RWPE1 (cell line): ENCODE results near the gene NKIRAS1.
A peak's percentile ranks its signal among the peaks of the same experiment; 100 is the strongest.
"Not testable (repeated sequence)": the region's sequence is repeated elsewhere in the genome, so short reads cannot be mapped to it uniquely, and the experiment has no call there.

Source experiments
- CTCF ChIA-PET: fragments of 350-600 bp; sonication (Branson Sonifier 250); formaldehyde crosslinking; extraction: SDS; loops from one replicate; lab custom pipeline; 2021; lab: Yijun Ruan, JAX
- POLR2A ChIA-PET: fragments of 400-600 bp; formaldehyde crosslinking; extraction: SDS; loops from one replicate; lab custom pipeline; 2020; ENCODE audit warnings: antibody characterized with exemption; ENCODE audit not compliant: low non-redundant PET; lab: Yijun Ruan, JAX
- DNase-seq: peaks from one replicate; pipeline ENCODE4 v3.0.0; 2012; ENCODE audit warnings: low spot score
- H3K27ac ChIP-seq: fragments of 450-650 bp; 2 replicates; pipeline ENCODE4 v1.5.1; 2017
- TF ChIP-seq, protein P1 (sequence below): fragments of 450-650 bp; conservative IDR thresholded peaks from 2 replicates; pipeline ENCODE4 v1.5.1; 2017; ENCODE audit warnings: low read depth, mild to moderate bottlenecking

Gene NKIRAS1

DNA sequence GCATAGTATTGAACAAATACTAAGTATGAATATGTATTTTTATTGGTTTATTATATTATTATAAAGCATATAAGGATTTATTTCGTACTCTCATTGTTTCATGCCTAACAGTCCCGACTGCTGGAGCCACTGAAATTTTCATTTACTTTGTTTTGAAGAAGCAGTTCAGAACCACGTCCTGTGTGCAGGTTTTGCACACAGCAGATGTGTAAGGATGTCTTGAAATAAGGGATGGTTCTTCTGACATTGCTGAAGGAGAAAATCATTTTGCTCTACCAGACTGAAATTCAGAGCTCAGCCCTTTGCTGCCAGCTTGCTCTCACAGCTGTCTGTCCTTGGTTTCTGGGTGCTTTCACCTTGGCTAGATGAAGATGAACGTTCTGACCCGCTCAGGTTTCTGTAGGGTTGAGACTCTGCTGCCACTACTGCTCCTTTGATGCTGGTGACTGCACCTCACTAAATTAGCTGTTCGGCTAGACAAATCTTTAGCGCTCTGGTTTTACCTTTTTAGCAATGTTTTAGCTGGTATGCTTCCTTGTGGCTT is 56.9 kb downstream of the NKIRAS1 start:
- ChIA-PET CTCF (no interaction called here), POLR2A (no interaction called here)
- no peak overlapping the region for H3K27ac ChIP-seq
- DNase-seq = no peak
- TF ChIP-seq, protein P1, sequence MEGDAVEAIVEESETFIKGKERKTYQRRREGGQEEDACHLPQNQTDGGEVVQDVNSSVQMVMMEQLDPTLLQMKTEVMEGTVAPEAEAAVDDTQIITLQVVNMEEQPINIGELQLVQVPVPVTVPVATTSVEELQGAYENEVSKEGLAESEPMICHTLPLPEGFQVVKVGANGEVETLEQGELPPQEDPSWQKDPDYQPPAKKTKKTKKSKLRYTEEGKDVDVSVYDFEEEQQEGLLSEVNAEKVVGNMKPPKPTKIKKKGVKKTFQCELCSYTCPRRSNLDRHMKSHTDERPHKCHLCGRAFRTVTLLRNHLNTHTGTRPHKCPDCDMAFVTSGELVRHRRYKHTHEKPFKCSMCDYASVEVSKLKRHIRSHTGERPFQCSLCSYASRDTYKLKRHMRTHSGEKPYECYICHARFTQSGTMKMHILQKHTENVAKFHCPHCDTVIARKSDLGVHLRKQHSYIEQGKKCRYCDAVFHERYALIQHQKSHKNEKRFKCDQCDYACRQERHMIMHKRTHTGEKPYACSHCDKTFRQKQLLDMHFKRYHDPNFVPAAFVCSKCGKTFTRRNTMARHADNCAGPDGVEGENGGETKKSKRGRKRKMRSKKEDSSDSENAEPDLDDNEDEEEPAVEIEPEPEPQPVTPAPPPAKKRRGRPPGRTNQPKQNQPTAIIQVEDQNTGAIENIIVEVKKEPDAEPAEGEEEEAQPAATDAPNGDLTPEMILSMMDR = no peak

DNA sequence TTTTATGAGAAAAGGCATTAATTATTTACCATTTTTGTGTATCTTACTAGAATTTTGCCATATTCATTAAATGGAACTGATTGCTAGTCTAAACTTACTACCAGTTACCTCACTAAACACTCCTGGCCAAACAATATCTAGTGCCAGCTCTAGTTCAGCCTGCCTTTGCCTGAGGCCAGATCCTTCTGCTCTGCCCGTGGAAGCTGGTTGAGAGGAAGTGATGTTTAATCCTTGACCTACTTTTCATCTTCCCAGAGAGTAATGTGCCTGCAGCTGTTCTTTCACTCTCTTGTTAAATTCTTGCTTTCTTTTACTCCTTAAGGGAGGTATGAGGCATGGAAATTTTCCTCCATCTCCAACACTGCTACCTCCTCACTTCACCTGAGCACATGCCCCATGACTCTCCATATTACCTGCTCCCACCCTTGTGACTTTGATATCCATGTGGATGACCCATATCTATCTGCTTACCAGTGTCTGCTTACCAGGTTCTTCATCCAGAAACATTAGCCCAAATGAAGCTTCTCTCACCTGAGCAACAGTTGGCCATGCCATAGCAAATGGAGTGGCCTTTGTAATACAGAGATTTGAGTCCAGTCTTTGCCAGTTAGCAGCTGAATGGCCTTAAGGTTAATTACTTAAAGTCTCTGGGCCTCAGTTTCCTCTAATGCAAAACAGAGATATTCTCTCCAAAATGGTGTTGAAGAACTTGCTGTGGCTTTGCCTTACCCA is 57.6 kb downstream of the NKIRAS1 start:
- TF ChIP-seq, protein P1 = no peak
- ChIA-PET POLR2A (no interaction called here), CTCF (interaction anchor here (0.6 kb wide), 1 partner anchor 26 kb away, joined by 3 read pairs; no protein-coding TSS in a partner anchor)
- no peak overlapping the region for H3K27ac ChIP-seq
- peak; percentile 17 for DNase-seq

DNA sequence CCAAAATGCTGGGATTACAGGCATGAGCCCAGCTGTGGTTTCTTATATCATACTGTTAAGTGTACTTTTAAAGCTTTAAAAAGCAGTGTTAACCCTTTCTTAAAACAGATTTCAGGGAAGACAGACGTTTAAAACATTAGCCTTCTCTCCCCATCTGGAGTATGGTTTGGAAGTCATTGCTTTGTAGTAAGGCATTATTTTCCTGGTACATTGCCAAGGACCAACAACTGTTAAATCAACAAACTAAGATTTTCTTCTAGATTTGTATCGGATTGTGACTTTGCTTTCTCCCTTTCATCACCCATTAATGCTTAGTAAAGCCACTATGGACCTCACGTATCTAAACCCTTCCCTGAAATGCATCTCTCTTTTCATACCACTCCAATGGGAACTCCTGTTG is 60.5 kb downstream of the NKIRAS1 start:
- CTCF ChIA-PET = no interaction called here
- POLR2A ChIA-PET = no interaction called here
- H3K27ac ChIP-seq = no peak overlapping the region

DNA sequence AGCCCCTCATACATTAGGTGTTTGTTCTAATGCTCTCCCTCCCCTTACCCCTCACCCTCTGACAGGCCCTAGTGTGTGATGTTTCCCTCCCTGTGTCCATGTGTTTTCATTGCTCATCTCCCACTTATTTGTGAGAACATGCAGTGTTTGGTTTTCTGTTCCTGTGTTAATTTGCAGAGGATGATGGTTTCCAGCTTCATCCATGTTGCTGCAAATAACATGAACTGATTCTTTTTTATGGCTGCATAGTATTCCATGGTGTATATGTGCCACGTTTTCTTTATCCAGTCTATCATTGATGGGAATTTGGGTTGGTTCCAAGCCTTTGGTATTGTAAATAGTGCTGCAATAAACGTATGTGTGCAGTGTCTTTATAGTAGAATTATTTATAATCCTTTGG is 67.3 kb downstream of the NKIRAS1 start:
- H3K27ac ChIP-seq, POLR2A ChIA-PET, CTCF ChIA-PET, DNase-seq: not testable (repeated sequence)

More for the DNA sequence above, 60.5 kb downstream of the NKIRAS1 start:
- TF ChIP-seq, protein P1 = no peak
- DNase-seq = no peak

DNA sequence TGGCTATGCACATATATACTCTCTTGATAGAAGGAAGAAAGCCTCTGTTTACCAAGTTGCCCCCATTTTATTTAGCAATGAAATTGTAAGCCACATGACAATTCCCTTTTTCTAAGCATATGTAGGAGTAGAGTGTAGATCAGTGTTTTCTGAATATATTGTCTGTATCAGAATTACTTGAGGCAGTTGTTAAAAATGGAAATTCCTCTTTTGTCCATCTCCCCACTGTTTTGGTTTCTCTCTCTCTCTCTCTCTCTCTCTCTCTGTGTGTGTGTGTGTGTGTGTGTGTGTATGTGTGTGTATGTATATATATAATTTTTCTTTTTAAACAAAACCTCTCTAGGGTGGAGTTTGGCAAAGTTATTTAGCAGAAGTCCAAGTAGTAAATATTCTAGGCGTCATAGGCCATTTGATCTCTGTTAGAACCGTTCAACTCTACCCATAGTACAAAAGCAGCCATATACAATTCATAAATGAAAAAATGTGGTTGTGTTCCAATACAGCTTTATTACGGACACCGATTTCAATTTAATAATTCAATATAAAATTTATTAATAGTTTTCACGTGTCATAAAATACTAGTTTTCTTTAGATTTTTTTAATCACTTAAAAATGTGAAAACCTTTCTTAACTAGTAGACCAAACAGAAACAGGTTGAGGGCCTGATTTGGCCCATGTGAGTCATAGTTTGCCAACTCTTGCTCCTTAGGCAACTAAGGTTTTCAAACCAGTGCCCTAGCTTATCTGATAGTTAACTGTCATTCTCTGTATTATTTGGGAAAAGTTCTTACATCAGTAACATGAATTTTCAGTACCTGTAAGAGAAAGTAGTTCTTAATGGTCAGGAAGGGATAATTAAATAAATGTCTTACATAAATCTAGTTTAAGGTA is 71.2 kb downstream of the NKIRAS1 start:
- POLR2A ChIA-PET = no interaction called here
- TF ChIP-seq, protein P1 = no peak
- DNase-seq = no peak
- no peak overlapping the region for H3K27ac ChIP-seq
- CTCF ChIA-PET = interaction anchor here (0.7 kb wide), 1 partner anchor 103 kb away, joined by 4 read pairs; no protein-coding TSS in a partner anchor

DNA sequence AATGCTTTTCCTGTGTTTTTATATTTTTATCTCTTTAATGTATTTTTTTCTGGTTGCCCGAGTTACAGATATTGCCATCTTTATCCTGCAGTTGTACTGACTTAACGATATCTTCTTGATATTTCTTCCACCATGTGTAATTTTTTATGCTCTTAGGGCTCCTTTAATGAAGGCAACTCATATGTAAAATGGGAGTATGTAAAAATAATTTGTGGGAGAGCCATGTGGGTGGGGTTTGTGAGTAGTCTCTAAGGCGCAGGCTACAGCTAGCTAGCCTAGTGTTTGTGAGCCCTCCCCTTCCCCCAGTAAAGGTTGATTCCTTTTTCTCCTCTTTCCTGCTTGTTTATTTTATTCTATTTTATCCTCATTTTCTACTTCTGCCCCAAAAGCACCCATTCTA is 72.9 kb downstream of the NKIRAS1 start:
- ChIA-PET POLR2A (no interaction called here), CTCF (no interaction called here)
- DNase-seq = no peak
- H3K27ac ChIP-seq = no peak overlapping the region
- TF ChIP-seq, protein P1 = no peak
